GM06990 (cell line): ENCODE data around the gene MEN1.

Experiments
- DNase-seq: peaks from one replicate; pipeline ENCODE4 v3.0.0-alpha.2; 2011; ENCODE audit not compliant: insufficient read length; ENCODE audit errors: extremely low read depth
- H3K27me3 ChIP-seq: replicated peaks from 2 replicates; pipeline ENCODE4 v1.6.0; 2011; ENCODE audit warnings: low read length; ENCODE audit not compliant: control insufficient read depth, insufficient read depth
- H3K36me3 ChIP-seq: 2 replicates; pipeline ENCODE4 v1.5.1; 2011; ENCODE audit warnings: low read length; ENCODE audit not compliant: control insufficient read depth, insufficient read depth
- H3K4me3 ChIP-seq: replicated peaks from 2 replicates; pipeline ENCODE4 v1.5.1; 2011; ENCODE audit warnings: low read depth, mild to moderate bottlenecking, control low read depth, low read length
- CTCF ChIP-seq: IDR thresholded peaks from 2 replicates; pipeline ENCODE4 v1.5.1; 2011; ENCODE audit warnings: low read length, control low read depth, mild to moderate bottlenecking, inconsistent platforms; ENCODE audit not compliant: insufficient read depth, poor library complexity, severe bottlenecking

MEN1 gene

GRCh38 chr11:64834031-64834722, 23.8 kb upstream of the MEN1 start:
- Histone ChIP-seq H3K27me3 (no peaks in the 10 kb centered on the region; the same call in 1 of the 2 replicates), H3K36me3 (no peaks in the 10 kb centered on the region), H3K4me3 (no peak overlapping the region)
- DNase-seq, result no peak
- no peak for TF ChIP-seq CTCF

- Histone ChIP-seq H3K27me3 (no peaks in the 10 kb centered on the region; the same call in 1 of the 2 replicates), H3K4me3 (no peak overlapping the region), H3K36me3 (no peaks in the 10 kb centered on the region)
- no peak for TF ChIP-seq CTCF
- DNase-seq, result no peak
Observed at GRCh38 chr11:64833509-64833908, 23.2 kb upstream of the MEN1 start.

GRCh38 chr11:64833198-64833502, 22.8 kb upstream of the MEN1 start:
- no peak for TF ChIP-seq CTCF

GRCh38 chr11:64832467-64833197, 22.3 kb upstream of the MEN1 start:
- H3K36me3 ChIP-seq, result no peaks in the 10 kb centered on the region
- no peak for TF ChIP-seq CTCF
- H3K4me3 ChIP-seq, result no peak overlapping the region
- no peak for DNase-seq
- no peaks in the 10 kb centered on the region; the same call in 1 of the 2 replicates for H3K27me3 ChIP-seq

More at GRCh38 chr11:64833198-64833502, 22.8 kb upstream of the MEN1 start:
- Histone ChIP-seq H3K27me3 (no peaks in the 10 kb centered on the region; the same call in 1 of the 2 replicates), H3K4me3 (no peak overlapping the region), H3K36me3 (no peaks in the 10 kb centered on the region)
- DNase-seq, result no peak

- no peak overlapping the region for H3K4me3 ChIP-seq
- TF ChIP-seq CTCF, result no peak
- H3K27me3 ChIP-seq, result no peaks in the 10 kb centered on the region; the same call in 1 of the 2 replicates
- DNase-seq, result no peak
- no peaks in the 10 kb centered on the region for H3K36me3 ChIP-seq
Observed at GRCh38 chr11:64831411-64831891, 21.1 kb upstream of the MEN1 start.
